ENCODE results near the gene MYOM3.

The MYOM3 gene

GRCh38 chr1:24154215-24154614 is 42.3 kb upstream of the MYOM3 start:
- no peak overlapping the region for H3K27ac ChIP-seq

GRCh38 chr1:24152631-24153494 is 40.9 kb upstream of the MYOM3 start:
- TF ChIP-seq ZFX (IDR thresholded peaks at IDR 0.05; ENCODE audit: borderline replicate concordance) (no peak), CTCF (IDR thresholded peaks at IDR 0.05) (no peak)
- no peak overlapping the region for H3K27ac ChIP-seq

More at GRCh38 chr1:24154215-24154614, 42.3 kb upstream of the MYOM3 start:
- TF ChIP-seq ZFX (IDR thresholded peaks at IDR 0.05; ENCODE audit: borderline replicate concordance) (no peak), CTCF (IDR thresholded peaks at IDR 0.05) (no peak)

GRCh38 chr1:24151175-24151533 is 39.2 kb upstream of the MYOM3 start:
- H3K27ac ChIP-seq, result peak overlapping the region; percentile 69
- TF ChIP-seq CTCF (IDR thresholded peaks at IDR 0.05) (no peak), ZFX (IDR thresholded peaks at IDR 0.05; ENCODE audit: borderline replicate concordance) (no peak)

GRCh38 chr1:24150234-24151174 is 38.6 kb upstream of the MYOM3 start:
- H3K27ac ChIP-seq, result peak overlapping the region; percentile 69

GRCh38 chr1:24149866-24150233 is 37.9 kb upstream of the MYOM3 start:
- TF ChIP-seq ZFX (IDR thresholded peaks at IDR 0.05; ENCODE audit: borderline replicate concordance), result no peak
- TF ChIP-seq CTCF (IDR thresholded peaks at IDR 0.05), result no peak
- no peak overlapping the region for H3K27ac ChIP-seq

More at GRCh38 chr1:24150234-24151174, 38.6 kb upstream of the MYOM3 start:
- no peak for TF ChIP-seq ZFX (IDR thresholded peaks at IDR 0.05; ENCODE audit: borderline replicate concordance)
- peak; percentile 95 for TF ChIP-seq CTCF (IDR thresholded peaks at IDR 0.05)

GRCh38 chr1:24147816-24148215 is 35.9 kb upstream of the MYOM3 start:
- no peak for TF ChIP-seq ZFX (IDR thresholded peaks at IDR 0.05; ENCODE audit: borderline replicate concordance)
- no peak for TF ChIP-seq CTCF (IDR thresholded peaks at IDR 0.05)
- no peak overlapping the region for H3K27ac ChIP-seq
